GM19455 (cell line): ENCODE results near the gene ZNF830.
"Not testable (repeated sequence)": the region's sequence is repeated elsewhere in the genome, so short reads cannot be mapped to it uniquely, and the experiment has no call there.

Source experiments
- ATAC-seq: cut with Tn5 transposase; IDR thresholded peaks from one replicate; pipeline ENCODE4 v1.9.1; 2021; ENCODE audit not compliant: unreplicated experiment

The ZNF830 gene, protein sequence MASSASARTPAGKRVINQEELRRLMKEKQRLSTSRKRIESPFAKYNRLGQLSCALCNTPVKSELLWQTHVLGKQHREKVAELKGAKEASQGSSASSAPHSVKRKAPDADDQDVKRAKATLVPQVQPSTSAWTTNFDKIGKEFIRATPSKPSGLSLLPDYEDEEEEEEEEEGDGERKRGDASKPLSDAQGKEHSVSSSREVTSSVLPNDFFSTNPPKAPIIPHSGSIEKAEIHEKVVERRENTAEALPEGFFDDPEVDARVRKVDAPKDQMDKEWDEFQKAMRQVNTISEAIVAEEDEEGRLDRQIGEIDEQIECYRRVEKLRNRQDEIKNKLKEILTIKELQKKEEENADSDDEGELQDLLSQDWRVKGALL

DNA sequence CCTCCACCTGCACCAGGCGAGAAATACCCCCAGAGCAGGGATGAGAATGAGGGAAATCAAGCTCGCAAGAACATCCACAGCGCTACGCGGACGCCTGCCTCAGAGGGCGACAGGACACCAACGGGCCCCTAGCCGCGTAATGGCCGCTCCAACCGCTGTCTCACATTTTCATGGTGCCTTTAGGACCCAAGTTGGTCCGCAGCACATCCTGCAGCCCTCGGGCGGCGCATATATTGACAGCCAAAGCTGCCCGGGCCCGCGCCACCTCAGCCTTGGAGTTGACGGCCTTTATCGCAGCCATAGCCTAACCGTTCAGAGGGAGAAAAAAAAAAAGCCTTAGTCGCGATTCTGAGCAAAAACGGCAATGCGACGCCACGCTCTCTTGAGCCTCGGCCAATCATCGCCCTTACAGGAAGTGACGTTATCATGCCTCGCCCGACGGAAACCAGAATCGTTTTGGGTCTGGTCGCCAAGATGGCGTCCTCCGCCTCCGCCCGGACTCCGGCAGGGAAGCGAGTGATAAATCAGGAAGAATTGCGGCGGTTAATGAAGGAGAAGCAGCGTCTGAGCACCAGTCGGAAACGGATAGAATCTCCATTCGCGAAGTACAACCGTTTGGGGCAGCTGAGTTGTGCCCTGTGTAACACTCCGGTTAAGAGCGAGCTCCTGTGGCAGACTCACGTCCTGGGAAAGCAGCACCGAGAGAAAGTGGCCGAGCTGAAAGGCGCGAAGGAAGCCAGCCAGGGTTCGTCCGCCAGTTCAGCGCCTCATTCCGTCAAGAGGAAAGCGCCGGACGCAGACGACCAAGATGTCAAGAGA is at the start of gene ZNF830, which contains the start of gene CCT6B:
Gene ZNF830 (plus strand): TSS at position 448 of the 819 bp plus-strand sequence. CDS start 27 bp downstream, at position 475.
Gene CCT6B (minus strand): TSS at position 368 of the 819 bp plus-strand sequence. CDS start 67 bp downstream, at position 301.
- peak; percentile 85 for ATAC-seq

DNA sequence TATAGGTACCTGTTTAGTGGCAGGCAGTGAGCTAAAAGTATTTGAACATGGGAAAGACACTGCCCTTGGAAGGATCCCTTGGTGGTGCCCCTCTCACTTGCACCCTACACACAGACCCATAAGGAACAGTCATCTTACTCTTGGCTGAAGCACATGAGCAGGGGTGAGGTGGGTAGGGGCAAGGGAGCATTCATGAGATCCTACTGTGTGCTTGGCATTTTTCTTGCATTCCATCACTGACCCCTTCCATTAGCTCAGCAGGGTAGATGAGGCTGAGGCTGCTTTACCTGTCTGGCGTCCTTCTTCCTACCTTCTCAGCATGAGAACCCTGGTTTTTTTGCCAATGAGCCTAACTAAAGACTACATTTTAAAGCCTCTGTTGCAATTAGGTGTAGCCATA is 48.3 kb upstream of the ZNF830 start:
- no peak for ATAC-seq

DNA sequence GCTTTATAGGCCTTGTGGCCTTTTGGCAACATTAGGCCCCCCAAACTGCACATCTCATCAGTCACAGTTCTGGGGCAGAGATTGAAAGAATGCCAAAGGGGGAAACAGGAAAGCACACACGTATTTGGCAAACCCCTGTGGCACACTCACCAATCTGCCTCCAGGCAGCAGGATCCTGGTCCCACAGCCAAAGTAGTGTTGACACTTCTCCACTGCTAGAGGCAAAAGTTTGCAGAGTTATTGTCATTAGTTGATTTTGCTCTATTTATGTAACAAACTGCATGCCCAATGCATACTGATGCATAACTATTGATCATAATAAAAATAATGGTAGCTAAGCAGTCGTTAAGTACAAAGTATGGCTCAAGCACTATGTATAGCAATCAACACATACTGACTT is 45.2 kb upstream of the ZNF830 start:
- ATAC-seq: no peak

DNA sequence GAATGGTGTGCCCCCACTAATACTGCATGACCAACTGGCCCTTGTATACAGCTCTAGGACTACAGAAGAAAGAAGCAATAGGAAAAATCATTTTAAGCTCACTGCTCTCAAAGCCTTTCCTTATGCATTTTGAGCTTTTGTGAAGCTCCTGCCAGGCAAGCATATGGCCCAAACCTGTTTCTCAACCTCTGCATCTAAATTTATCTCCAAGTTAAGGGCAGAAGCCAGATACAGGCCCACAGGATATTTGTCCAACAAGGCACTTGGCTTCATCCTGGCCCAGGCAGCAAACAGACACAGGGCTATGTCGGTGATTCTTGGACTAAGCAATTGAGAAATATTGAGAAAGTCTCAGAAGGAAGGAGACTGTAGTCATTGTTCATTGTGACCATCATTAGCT is 44.0 kb upstream of the ZNF830 start:
- no peak for ATAC-seq

DNA sequence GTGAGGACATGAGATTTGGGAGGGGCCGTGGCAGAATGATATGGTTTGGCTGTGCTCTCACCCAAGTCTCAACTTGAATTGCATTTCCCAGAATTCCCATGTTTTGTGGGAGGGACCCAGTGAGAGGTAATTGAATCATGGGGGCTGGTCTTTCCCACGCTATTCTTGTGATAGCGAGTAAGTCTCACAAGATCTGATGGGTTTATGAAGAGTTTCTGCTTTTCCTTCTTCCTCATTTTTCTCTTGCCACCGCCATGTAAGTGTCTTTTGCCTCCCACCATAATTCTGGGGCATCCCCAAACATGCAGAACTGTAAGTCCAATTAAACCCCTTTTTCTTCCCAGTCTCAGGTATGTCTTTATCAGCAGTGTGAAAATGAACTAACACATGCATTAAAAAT is 40.7 kb upstream of the ZNF830 start:
- no peak for ATAC-seq

DNA sequence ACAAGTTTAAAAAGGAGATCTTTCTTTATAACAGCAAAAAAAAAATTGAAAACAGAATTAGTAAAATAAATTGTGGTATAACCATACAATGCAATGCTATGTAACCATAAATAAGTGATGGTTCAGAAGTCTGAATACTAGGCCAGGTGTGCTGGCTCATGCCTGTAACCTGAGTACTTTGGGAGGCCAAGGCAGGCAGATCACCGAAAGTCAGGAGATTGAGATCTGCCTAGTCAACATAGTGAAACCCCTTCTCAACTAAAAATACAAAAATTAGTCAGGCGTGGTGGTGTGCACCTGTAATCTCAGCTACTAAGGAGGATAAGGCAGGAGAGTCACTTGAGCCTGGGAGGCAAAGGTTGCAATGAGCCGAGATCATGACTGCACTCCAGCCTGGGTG is 34.7 kb upstream of the ZNF830 start:
- no peak for ATAC-seq

DNA sequence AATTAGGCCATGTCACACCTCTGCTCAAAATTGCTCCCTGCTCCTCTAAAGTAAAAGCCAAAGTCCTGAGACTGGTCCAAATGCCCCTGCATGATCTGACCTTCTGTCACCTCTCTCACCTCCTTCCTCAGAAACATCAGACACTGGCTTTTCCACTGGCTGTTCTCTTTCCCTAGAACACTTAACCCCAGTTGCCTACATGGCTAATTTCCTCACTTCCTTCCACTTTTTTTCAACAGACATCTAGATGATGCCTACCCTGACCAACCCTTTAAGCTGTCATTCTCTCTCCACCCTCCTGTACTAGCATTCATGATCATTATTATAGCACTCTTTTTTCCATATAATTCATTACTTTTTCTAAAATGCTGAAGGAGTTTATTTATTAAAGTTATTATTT is 31.1 kb upstream of the ZNF830 start:
- ATAC-seq: no peak

DNA sequence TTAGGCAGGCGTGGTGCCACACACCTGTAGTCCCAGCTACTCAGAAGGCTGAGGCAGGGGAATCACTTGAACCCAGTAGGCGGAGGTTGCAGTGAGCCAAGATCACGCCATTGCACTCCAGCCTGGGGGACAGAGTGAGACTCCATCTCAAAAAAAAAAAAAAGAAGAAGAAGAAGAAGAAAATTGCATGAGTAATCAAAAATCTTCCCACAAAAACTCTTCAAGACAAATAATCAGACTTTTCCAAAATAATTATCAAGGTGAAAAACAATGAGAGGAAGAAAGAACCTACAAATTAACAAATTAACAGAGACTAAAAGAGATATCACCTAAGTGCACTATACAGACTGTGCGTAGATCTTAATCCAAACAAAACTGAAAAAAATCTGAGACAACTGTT is 10.6 kb upstream of the ZNF830 start:
- ATAC-seq: not testable (repeated sequence)

DNA sequence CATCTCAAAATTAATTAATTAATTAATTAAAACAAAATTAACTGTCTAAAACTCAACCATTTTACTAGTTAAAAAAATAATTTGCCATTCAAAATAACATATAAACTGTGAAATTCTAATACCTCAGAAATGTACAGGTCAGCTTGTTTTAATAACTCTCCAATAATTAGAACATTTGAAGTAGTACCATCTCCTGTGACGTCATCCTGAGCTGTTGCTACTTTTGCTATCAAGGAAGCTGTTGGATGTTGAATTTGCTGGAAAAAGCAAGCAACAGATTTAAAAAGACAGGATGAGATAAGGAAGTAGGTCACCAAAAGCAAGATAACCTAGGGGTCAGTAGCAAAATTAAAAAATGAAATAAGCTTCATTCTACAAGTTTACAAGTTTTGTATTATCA is 2.9 kb upstream of the ZNF830 start:
- ATAC-seq: no peak

DNA sequence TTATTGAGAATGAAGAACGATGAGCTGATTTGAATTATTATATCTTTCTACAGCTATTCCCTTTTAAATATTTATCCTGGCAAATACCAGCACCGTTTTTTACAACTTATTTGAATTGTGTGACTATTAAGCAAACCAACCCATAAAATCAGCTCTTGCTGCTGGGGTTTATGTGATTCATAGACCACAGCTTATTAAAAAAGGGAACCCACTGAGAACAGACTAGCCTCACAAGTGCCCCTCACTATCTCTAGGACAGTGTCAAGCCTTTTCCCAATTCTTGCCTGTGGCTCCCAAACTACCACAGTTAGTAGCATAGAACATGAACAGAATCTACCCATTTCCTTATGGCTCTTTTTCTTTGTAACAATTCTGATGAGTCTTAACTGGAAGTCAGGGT is 12.8 kb downstream of the ZNF830 start:
- ATAC-seq: no peak

DNA sequence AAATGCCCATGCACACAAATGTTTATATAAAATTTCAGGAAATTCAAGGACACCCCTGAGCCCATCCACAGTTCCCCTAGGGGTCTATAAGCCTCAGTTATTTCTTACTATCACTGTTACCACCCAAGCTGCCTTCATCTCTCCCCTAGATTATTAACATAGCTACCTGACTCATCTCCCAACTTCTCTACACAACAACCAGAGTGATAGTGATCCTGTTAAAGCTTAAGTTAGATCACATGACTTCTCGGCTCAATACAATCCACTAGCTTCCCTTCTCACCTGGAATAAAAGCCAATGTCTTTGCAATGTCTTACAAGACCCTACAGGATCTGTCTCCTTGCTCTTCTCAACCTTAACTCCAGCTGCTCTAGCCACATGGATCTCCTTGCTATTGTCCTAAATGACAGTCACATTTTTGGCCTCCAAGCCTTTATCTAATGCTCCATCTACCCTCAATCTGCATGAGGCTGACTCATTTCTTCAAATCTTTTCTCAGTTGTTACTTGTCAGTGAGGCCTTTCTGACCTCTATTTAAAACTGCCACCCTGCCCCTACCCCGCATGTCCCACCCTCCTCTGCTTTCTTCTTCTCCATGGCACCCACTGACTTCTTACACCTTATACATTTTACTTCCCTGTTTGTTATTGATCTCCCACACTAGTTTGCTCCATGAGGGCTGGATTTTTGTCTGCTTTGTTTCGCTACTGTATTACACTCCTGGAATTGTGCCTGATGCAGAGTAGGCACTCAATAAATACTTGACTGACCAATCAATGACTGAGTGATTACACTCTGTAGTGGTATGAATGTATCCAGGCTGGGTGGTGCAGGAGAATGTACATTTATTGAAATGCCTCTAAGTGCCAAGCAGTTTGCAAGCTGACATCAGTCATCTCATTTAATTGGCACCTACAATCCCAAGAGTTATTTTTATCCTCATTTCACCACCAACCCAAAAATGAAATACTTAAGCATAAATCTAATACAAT is 13.8 kb downstream of the ZNF830 start:
- ATAC-seq: no peak

DNA sequence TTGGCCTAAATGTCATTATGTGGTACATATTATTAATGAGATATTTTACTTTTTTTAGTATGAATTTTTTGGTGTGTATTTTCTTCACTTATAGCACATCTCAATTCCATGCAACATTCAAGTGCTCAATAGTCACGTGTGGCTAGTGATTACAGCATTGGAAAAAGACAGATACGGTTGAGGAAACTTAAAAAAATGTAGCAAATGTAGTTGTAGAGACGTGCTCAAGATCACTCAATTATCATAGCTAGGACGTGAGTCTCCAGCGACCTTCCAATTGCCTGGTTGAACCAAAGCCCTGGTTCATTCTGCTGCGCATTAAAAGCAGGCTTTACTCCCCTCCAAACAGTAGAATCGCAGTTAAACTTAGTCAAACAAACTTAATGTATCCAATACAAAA is 17.8 kb downstream of the ZNF830 start:
- ATAC-seq: no peak

DNA sequence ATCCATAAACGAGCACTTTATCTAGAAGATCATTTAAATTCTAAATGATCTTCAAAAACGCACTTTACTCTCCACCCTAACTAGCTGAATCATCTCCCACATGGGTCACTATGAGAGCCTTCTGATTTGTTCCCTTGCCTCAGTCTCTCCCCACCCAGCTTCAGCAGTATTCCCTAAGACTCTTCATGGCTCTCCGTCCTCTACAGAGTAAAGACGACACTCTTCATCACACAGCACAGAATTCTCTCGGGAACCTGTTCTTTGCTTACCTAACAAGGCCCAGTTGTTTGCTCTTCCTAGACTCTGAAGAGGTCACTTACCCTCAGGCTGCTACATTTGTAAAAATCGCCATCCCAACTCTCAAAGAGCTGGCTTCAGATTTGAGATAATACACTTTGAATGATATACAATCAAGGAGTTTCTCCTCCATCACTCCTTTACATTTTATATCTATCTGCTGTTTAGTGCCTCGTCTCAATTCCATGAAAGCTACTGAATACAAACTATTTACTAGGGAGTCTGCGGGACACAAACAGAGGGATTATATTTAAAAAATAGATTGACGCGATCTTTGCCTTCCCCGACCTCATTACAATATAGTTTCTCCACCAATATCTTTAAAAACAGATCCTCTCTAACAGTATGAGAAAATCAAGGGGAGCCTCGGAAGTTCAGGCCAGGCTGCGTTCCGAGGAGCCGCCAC is 18.5 kb downstream of the ZNF830 start:
- ATAC-seq: no peak

DNA sequence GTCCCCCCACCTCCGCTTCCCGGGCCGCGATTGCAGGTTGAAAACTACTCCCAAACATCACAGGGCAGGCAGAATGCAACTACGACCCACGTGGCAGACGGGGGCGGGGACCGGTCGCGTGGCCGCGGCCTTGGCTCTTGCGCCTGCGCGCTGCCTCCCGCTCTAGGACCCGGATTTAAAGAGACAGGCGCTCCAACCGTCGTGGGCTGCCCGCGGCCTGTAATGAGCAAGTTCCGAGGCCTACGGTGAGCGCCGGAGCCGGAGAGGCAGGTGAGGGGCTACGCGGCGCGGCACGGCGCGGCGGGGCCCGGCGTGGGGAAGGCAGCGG is 19.0 kb downstream of the ZNF830 start, which contains the start of gene LIG3:
Gene LIG3 (plus strand): TSS at position 160 of the 328 bp plus-strand sequence. CDS start 2,494 bp downstream, outside the sequence.
- peak; percentile 73 for ATAC-seq

DNA sequence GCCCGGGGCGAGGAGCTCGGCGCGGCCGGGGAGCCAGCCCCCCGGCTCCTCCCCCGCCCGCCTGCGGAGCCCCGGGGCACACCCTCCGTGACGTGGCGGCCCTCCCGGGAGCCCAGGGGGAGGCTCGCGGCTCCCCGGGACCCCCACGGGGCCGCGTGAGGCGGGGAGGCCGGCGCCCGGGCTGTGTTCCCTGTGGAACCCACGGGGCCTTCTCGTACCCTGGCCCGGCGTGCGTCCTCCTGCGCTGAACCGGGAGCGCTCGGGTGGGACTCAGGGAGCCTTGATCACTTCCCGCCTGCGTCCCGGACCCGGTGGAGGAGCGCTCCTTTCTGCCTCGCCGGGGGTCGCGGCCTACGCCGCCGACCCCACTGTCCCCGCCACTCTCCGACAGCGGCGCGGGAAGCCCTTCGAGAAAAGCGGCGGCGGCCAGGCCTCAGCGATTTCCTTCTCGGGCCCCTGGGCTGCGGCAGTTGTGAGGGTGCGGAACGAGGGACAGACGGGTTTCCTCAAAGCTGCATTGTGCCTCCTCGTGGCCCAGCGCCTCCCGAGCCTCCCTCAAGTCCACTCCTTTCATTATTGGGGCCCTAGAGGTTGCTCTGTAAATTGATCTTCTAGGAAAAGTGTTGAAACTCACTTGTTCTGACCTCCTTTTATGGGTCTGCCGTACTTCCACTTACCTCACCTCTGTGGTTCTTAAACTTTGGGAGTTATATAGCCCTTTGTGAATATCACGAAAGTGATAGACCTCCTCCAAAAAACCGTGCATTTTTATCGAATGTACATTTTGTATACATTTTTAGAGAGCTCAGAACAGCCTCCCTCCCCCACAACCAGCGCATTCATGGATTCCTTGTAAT is 19.6 kb downstream of the ZNF830 start:
- ATAC-seq: peak; percentile 90

DNA sequence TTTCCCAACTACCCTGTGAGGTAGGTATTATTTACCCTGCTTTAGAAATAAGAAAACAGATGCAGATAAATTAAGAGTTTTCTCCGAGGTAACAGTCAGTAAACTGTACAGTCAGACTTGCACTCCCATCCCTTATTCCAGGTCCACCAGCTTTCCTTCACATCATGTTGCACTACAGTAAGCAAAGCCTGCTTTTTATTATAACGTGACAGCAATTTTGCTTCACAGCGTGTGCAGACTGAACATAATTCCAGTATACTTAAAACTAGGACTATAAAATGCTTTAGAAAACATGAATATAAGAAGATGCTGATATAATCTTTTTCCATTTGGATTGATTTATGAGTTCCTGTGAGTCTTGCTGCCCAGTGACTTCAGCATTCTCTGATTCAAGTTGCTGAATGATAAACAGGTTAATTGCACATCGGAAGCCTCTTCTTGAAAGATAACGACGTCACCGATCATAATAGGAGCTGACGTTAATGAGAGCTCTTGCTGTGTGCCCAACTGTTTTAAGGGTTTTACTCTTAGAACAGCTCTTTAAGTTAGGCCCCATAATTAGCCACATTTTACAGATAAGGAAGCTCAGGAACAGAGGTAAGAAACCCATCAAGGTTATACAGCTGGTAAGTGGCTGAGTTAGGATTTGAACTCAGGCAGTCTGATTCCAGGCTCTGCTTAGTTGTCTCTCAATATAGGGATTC is 20.4 kb downstream of the ZNF830 start:
- no peak for ATAC-seq

DNA sequence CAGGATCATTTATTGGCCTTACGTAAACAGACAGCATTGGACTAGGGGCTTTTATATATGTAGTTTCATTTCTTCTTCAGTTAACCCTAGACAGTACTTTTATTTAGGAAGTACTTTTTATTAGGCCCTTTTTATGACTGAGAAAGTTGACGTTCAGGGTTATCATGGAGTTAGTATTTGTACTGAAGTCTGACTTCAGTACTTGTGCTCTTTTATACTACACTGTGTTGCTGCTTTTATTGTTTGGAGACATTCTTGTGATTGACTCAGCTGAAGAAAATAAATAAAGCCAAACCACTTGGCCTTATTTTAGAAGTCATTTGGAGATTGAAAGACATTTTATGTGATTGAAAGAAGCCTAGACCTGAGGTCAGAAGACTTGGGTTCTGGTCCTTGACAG is 25.9 kb downstream of the ZNF830 start:
- ATAC-seq: no peak

DNA sequence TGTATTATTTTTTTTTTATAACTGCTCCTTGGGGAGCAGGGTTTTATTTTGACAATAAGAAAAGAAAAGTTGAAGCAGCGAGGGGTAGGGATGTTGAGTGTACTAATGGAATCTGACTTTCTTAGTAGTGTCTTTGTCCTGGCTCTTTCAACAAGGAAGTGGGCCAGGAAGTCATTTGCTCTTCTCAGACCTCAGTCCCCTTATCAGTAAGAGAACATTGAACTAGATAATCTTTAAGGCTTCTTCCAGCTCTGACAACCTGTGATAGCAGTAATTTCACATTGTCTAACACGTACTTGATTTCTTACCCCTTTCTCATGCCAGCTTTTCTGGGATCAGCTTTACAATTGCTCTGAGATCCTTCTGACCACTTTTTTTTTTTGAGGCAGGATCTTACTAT is 27.3 kb downstream of the ZNF830 start:
- ATAC-seq: no peak

DNA sequence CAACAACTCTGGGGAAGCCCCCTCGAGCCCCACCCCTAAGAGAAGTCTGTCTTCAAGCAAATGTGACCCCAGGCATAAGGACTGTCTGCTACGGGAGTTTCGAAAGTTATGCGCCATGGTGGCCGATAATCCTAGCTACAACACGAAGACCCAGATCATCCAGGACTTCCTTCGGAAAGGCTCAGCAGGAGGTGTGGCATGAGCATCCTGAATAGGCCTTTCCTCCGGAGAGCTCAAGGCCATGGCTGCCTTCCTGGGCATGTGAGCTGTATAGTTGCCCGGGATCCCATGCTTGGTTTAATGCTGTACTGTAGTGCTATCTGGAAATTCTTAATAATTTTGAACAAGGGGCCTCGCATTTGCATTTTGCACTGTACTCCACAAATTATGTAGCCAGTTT is 28.1 kb downstream of the ZNF830 start:
- ATAC-seq: no peak
